ENCODE results near the gene KLHL41. TPM values are rescaled to one million over a fixed set of nuclear protein-coding genes. Genes with fewer than 3 reads are reported as not detected.

Gene KLHL41
- total and polyA plus RNA-seq, 2 of the 13 experiments (the other 11 are each of a cell fraction or from before 2014, with no cell fraction given): 0.07 to 0.31 TPM

DNA sequence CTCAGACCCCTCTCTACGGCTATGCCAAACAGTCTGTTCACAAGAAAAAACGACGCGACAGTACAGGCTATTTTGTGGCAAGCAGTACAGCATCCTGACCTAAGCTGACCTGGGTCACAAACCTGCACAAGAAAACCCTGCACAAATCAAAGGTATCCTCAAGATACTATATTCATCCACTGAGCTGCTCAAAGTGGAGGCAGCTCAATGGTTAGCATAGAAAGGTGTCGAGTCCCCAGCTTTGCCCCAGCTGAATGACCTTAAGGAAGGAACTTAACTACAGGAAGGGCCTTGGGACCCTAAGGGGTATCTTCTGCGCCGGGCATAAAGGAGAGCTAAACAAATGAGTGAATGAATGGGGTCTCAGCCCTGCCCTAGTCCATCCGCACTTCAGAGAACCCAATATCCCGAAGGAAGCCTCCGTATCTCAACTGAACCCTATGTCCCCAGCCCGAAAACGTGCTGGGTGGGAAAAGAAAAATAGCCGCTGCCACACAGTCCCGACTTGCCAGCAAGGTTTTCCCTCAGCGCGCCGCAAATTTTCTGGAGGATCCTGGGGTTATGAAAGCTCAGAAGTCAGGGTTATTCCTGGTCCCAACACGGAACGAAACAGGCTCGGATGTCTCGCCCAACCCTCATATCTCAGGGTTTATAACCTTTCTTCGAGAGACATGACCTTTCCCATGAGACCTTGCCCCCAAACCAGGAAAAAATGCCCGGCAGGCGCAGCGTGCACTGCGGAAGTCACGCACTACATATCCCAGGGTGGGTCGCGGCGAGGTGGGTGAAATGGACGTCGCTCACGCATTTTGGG is 63.9 kb downstream of the KLHL41 start, which contains the start of gene FASTKD1 (continued):
- TF ChIP-seq SOX13 (IDR thresholded peaks at IDR 0.05) (no peak), SOX13 (CRISPR knock-in tag; conservative IDR thresholded peaks at IDR 0.05 in 1 of 2, IDR thresholded peaks at IDR 0.05 in 1 of 2) (peak in 1 of 2 experiments; percentile 79; a peak in 2 of 4 replicates), ZNF790 (CRISPR knock-in tag; IDR thresholded peaks at IDR 0.05; ENCODE audit: borderline replicate concordance) (no peak), ZNF816 (CRISPR knock-in tag; IDR thresholded peaks at IDR 0.05; ENCODE audit: borderline replicate concordance) (no peak), ETV5 (CRISPR knock-in tag; IDR thresholded peaks at IDR 0.05; ENCODE audit: borderline replicate concordance) (peak; percentile 90), PITX1 (CRISPR knock-in tag; IDR thresholded peaks at IDR 0.05) (peak; percentile 91), RAD51 (IDR thresholded peaks at IDR 0.05; ENCODE audit: borderline replicate concordance) (no peak), ATF1 (CRISPR knock-in tag; IDR thresholded peaks at IDR 0.05) (peak; percentile 97), ZNF530 (CRISPR knock-in tag; IDR thresholded peaks at IDR 0.05; ENCODE audit: low read depth) (no peak), NR3C1 (CRISPR knock-in tag; IDR thresholded peaks at IDR 0.05) (no peak), SNAPC2 (CRISPR knock-in tag; IDR thresholded peaks at IDR 0.05) (0 out of 2 replicates have a peak, but pooled peaks have one; percentile 51), ZFP36L1 (CRISPR knock-in tag; IDR thresholded peaks at IDR 0.05) (peak; percentile 88), ZBTB7A (CRISPR knock-in tag; IDR thresholded peaks at IDR 0.05) (no peak), RNF2 (conservative IDR thresholded peaks at IDR 0.05; ENCODE audit: low read depth) (peak; percentile 39), ZNF614 (CRISPR knock-in tag; IDR thresholded peaks at IDR 0.05; ENCODE audit: borderline replicate concordance) (peak; percentile 95), YEATS4 (CRISPR knock-in tag; IDR thresholded peaks at IDR 0.05; ENCODE audit: borderline replicate concordance) (peak; percentile 83), ZFY (CRISPR knock-in tag; IDR thresholded peaks at IDR 0.05) (peak; percentile 76), KMT2B (CRISPR knock-in tag; IDR thresholded peaks at IDR 0.05) (peak; percentile 98), RFXAP (CRISPR knock-in tag; IDR thresholded peaks at IDR 0.05; ENCODE audit: borderline replicate concordance) (peak; percentile 64; the same call in 1 of the 2 replicates), ZNF749 (CRISPR knock-in tag; IDR thresholded peaks at IDR 0.05; ENCODE audit: borderline replicate concordance) (peak; percentile 89; the same call in 1 of the 2 replicates), POLR2G (IDR thresholded peaks at IDR 0.05; ENCODE audit: low read depth, low read length) (peak; percentile 88), ARID2 (CRISPR knock-in tag; IDR thresholded peaks at IDR 0.05; ENCODE audit: borderline replicate concordance) (no peak), KLF9 (CRISPR knock-in tag; IDR thresholded peaks at IDR 0.05; ENCODE audit: low read depth) (peak; percentile 47; the same call in 1 of the 2 replicates), HNF4A (CRISPR knock-in tag; IDR thresholded peaks at IDR 0.05) (peak; percentile 97), FOXK2 (IDR thresholded peaks at IDR 0.05) (peak; percentile 54; the same call in 1 of the 2 replicates), ZNF556 (CRISPR knock-in tag; IDR thresholded peaks at IDR 0.05; ENCODE audit: borderline replicate concordance) (peak; percentile 63; the same call in 1 of the 2 replicates), NCOA5 (CRISPR knock-in tag; IDR thresholded peaks at IDR 0.05) (no peak)
- TF ChIP-seq, protein P1, sequence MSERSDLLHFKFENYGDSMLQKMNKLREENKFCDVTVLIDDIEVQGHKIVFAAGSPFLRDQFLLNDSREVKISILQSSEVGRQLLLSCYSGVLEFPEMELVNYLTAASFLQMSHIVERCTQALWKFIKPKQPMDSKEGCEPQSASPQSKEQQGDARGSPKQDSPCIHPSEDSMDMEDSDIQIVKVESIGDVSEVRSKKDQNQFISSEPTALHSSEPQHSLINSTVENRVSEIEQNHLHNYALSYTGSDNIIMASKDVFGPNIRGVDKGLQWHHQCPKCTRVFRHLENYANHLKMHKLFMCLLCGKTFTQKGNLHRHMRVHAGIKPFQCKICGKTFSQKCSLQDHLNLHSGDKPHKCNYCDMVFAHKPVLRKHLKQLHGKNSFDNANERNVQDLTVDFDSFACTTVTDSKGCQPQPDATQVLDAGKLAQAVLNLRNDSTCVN (CRISPR knock-in tag; IDR thresholded peaks at IDR 0.05; ENCODE audit: borderline replicate concordance): peak; percentile 57
- TF ChIP-seq, protein P2, sequence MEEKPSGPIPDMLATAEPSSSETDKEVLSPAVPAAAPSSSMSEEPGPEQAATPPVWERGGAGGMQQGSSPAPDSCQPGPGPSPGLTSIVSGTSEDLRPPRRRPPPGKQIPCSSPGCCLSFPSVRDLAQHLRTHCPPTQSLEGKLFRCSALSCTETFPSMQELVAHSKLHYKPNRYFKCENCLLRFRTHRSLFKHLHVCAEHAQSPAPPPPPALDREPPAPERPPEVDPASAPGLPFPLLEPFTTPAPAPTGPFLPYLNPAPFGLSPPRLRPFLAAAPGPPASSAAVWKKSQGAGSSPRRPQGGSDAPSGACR (CRISPR knock-in tag; IDR thresholded peaks at IDR 0.05): peak; percentile 47; the same call in 1 of the 2 replicates
- TF ChIP-seq, protein P3, sequence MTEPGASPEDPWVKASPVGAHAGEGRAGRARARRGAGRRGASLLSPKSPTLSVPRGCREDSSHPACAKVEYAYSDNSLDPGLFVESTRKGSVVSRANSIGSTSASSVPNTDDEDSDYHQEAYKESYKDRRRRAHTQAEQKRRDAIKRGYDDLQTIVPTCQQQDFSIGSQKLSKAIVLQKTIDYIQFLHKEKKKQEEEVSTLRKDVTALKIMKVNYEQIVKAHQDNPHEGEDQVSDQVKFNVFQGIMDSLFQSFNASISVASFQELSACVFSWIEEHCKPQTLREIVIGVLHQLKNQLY (CRISPR knock-in tag; IDR thresholded peaks at IDR 0.05): peak; percentile 91

Measured in HepG2 (cell line).